Memory B cell (primary cell): ENCODE data around the gene BCL10.

ENCODE experiments used
- ATAC-seq: fragments of 150-1000 bp; cut with Tn5 transposase; 2 replicates; pipeline ENCODE4 v1.10.0; 2021; ENCODE audit warnings: low read depth, mild to moderate bottlenecking, moderate library complexity
- DNase-seq, 2 donors: peaks; one replicate each; pipeline ENCODE4 v3.0.0; 2022; ENCODE audit warnings: low spot score in 2 of 2
- H3K27ac Mint-ChIP-seq: one replicate; pipeline ENCODE4 v1.8.0; 2022; ENCODE audit warnings: mild to moderate bottlenecking, moderate library complexity, mixed read lengths
- H3K27me3 Mint-ChIP-seq: one replicate; pipeline ENCODE4 v1.8.0; 2022; ENCODE audit warnings: mixed read lengths
- H3K36me3 Mint-ChIP-seq: one replicate; pipeline ENCODE4 v1.8.0; 2022; ENCODE audit warnings: mild to moderate bottlenecking, mixed read lengths
- H3K4me1 Mint-ChIP-seq: one replicate; pipeline ENCODE4 v1.8.0; 2022; ENCODE audit warnings: mixed read lengths
- H3K4me3 Mint-ChIP-seq: one replicate; pipeline ENCODE4 v1.8.0; 2022; ENCODE audit warnings: mild to moderate bottlenecking, moderate library complexity, mixed read lengths
- H3K9me3 Mint-ChIP-seq: one replicate; pipeline ENCODE4 v1.8.0; 2022; ENCODE audit warnings: mixed read lengths

Gene BCL10

DNA sequence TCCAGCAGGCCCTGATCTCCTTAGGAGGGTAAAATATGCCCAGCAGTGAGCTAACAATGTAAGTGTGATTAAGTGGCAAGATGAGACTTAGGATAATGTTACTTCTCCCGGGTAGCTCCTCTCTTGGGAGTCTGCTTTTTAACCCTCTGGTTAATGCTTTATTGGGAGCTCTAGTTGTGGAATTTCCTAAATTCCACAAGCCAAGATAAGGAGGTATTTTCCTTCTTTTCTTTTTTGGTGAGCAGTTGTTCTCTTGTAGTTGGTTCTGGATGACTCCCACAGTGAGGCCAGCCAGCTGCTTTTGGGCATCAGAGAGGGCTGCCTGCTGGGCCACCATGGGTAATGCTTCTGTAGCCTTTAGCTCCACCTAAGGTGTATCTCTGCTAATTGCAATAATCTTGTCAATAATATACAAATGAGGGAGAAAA lies 36.2 kb downstream of the BCL10 start:
- H3K4me1 Mint-ChIP-seq, result no peaks in the 10 kb centered on the region
- no peaks in the 10 kb centered on the region for H3K9me3 Mint-ChIP-seq
- H3K4me3 Mint-ChIP-seq, result no peak overlapping the region
- no peak overlapping the region for H3K27ac Mint-ChIP-seq
- ATAC-seq, result peak; percentile 34
- no peak for DNase-seq
- H3K27me3 Mint-ChIP-seq, result peaks cover 4% of the 10 kb centered on the region
- no peaks in the 10 kb centered on the region for H3K36me3 Mint-ChIP-seq

DNA sequence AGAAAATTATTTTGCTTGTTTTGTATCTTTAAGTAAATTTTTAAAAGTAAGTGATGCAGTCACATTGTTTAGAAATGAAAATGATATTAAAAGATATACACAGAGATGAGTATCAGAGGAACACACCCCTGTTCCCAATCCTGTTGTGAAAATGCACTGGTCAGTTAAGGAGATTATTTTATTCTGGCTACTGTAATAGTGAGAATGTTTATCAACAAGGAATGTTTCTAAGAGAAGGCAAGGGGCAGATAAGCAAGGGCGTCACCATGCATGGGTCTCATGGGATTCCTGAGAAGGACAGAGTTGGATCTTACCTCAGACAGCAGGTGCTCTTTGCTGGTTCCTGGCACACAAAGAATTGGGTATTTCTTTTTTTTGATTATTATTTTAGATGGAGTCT lies 38.8 kb downstream of the BCL10 start:
- DNase-seq, result no peak
- H3K36me3 Mint-ChIP-seq, result no peaks in the 10 kb centered on the region
- H3K27ac Mint-ChIP-seq, result no peak overlapping the region
- ATAC-seq, result no peak
- H3K4me1 Mint-ChIP-seq, result no peaks in the 10 kb centered on the region
- no peak overlapping the region for H3K4me3 Mint-ChIP-seq
- peaks cover 4% of the 10 kb centered on the region for H3K27me3 Mint-ChIP-seq
- H3K9me3 Mint-ChIP-seq, result no peaks in the 10 kb centered on the region

GRCh38 chr1:85230305-85230977 lies 46.0 kb downstream of the BCL10 start:
- no peaks in the 10 kb centered on the region for H3K4me1 Mint-ChIP-seq
- no peaks in the 10 kb centered on the region for H3K9me3 Mint-ChIP-seq
- ATAC-seq (peak; percentile 49), DNase-seq (no peak)
- no peak overlapping the region for H3K27ac Mint-ChIP-seq
- no peak overlapping the region for H3K4me3 Mint-ChIP-seq
- no peaks in the 10 kb centered on the region for H3K36me3 Mint-ChIP-seq
- H3K27me3 Mint-ChIP-seq, result peaks cover 3% of the 10 kb centered on the region

- no peak for DNase-seq
- ATAC-seq, result no peak
- H3K4me1 Mint-ChIP-seq, result no peaks in the 10 kb centered on the region
- H3K4me3 Mint-ChIP-seq, result no peak overlapping the region
- peaks cover 3% of the 10 kb centered on the region for H3K27me3 Mint-ChIP-seq
- no peaks in the 10 kb centered on the region for H3K36me3 Mint-ChIP-seq
- H3K27ac Mint-ChIP-seq, result no peak overlapping the region
- no peaks in the 10 kb centered on the region for H3K9me3 Mint-ChIP-seq
Measured at GRCh38 chr1:85229574-85230097, 46.8 kb downstream of the BCL10 start.

DNA sequence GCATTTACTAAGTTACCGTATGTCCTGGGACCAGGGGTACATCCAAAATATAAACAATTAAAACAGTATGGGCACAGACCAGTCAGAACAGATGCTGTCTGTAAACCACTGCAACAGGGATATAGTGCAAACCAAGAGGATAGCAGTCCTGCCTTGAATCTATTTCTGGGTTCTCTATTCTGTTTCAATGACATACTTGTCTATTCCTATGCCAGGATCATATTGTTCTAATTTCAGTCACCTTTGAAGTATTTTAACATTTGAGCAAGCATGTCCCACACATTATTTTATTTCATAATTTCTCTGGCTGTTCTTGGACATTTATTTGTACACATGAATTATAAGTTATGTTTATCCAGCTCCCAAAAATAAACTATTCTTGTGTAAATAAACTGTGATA lies 47.5 kb downstream of the BCL10 start:
- peaks cover 3% of the 10 kb centered on the region for H3K27me3 Mint-ChIP-seq
- no peak overlapping the region for H3K4me3 Mint-ChIP-seq
- no peaks in the 10 kb centered on the region for H3K36me3 Mint-ChIP-seq
- H3K9me3 Mint-ChIP-seq, result no peaks in the 10 kb centered on the region
- H3K27ac Mint-ChIP-seq, result no peak overlapping the region
- H3K4me1 Mint-ChIP-seq, result no peaks in the 10 kb centered on the region
- ATAC-seq, result no peak
- no peak for DNase-seq

DNA sequence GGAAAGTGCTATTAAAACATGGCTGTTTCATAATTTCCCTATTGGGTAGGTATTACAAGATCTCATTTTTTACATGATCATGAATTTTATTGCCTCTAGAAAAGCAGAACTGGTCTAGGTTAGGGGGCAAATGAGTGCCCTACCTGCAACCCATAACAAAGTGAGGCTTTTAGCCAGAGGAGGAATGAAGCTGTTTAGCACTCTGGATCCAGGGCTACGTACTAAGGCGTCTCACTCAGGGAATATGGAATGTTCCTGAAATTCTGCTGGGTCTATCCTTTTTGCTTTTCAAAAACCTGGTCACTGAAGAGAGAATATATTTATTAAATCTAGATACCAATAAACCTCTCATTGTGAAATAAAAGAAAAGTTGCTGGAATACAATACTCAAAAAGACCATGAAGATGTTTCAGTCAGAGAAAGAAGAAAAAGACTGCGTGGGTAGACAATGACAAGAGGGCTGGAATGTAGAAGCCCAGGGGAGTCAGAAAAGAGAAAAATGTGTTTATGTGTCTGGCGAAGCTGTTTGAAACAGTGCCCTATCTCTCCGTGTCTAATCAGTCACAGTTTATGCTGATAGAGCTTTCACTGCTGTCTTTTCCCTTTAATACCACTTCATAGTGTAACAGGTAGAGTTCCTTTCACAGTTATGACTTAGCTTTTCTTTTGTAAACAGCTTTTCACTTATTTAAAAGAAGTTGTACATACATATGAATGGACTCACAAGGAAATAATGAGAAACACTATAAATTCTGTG lies 50.6 kb downstream of the BCL10 start:
- Mint-ChIP-seq H3K36me3 (no peaks in the 10 kb centered on the region), H3K4me1 (no peaks in the 10 kb centered on the region), H3K4me3 (no peak overlapping the region), H3K9me3 (no peaks in the 10 kb centered on the region), H3K27ac (no peak overlapping the region), H3K27me3 (peaks cover 3% of the 10 kb centered on the region)
- no peak for ATAC-seq
- DNase-seq, result no peak

GRCh38 chr1:85224734-85225623 lies 51.5 kb downstream of the BCL10 start:
- Mint-ChIP-seq H3K27ac (no peak overlapping the region), H3K36me3 (no peaks in the 10 kb centered on the region), H3K27me3 (peaks cover 7% of the 10 kb centered on the region), H3K4me3 (no peak overlapping the region), H3K9me3 (no peaks in the 10 kb centered on the region), H3K4me1 (no peaks in the 10 kb centered on the region)
- DNase-seq, result no peak
- ATAC-seq, result no peak

GRCh38 chr1:85224295-85224694 lies 52.1 kb downstream of the BCL10 start:
- H3K36me3 Mint-ChIP-seq, result no peaks in the 10 kb centered on the region
- H3K27me3 Mint-ChIP-seq, result peaks cover 9% of the 10 kb centered on the region
- H3K9me3 Mint-ChIP-seq, result no peaks in the 10 kb centered on the region
- ATAC-seq (no peak), DNase-seq (no peak)
- H3K4me1 Mint-ChIP-seq, result no peaks in the 10 kb centered on the region
- H3K4me3 Mint-ChIP-seq, result no peak overlapping the region
- H3K27ac Mint-ChIP-seq, result no peak overlapping the region

GRCh38 chr1:85223334-85223733 lies 53.1 kb downstream of the BCL10 start:
- Mint-ChIP-seq H3K27ac (no peak overlapping the region), H3K27me3 (peaks cover 10% of the 10 kb centered on the region), H3K4me1 (no peaks in the 10 kb centered on the region), H3K36me3 (no peaks in the 10 kb centered on the region), H3K9me3 (no peaks in the 10 kb centered on the region), H3K4me3 (no peak overlapping the region)
- ATAC-seq (no peak), DNase-seq (no peak)

- DNase-seq (no peak), ATAC-seq (no peak)
Measured at GRCh38 chr1:85220756-85221201, 55.7 kb downstream of the BCL10 start.

GRCh38 chr1:85219853-85220610 lies 56.4 kb downstream of the BCL10 start:
- DNase-seq (no peak), ATAC-seq (no peak)
- no peaks in the 10 kb centered on the region for H3K9me3 Mint-ChIP-seq
- peaks cover 14% of the 10 kb centered on the region for H3K27me3 Mint-ChIP-seq
- no peak overlapping the region for H3K4me3 Mint-ChIP-seq
- no peak overlapping the region for H3K27ac Mint-ChIP-seq
- no peaks in the 10 kb centered on the region for H3K4me1 Mint-ChIP-seq
- H3K36me3 Mint-ChIP-seq, result no peaks in the 10 kb centered on the region

More at GRCh38 chr1:85220756-85221201, 55.7 kb downstream of the BCL10 start:
- no peak overlapping the region for H3K27ac Mint-ChIP-seq
- H3K9me3 Mint-ChIP-seq, result no peaks in the 10 kb centered on the region
- H3K36me3 Mint-ChIP-seq, result no peaks in the 10 kb centered on the region
- H3K4me1 Mint-ChIP-seq, result no peaks in the 10 kb centered on the region
- no peak overlapping the region for H3K4me3 Mint-ChIP-seq
- peaks cover 10% of the 10 kb centered on the region for H3K27me3 Mint-ChIP-seq

- H3K27ac Mint-ChIP-seq, result no peak overlapping the region
- ATAC-seq, result no peak
- no peak for DNase-seq
- no peaks in the 10 kb centered on the region for H3K4me1 Mint-ChIP-seq
- peaks cover 15% of the 10 kb centered on the region for H3K27me3 Mint-ChIP-seq
- no peak overlapping the region for H3K4me3 Mint-ChIP-seq
- no peaks in the 10 kb centered on the region for H3K9me3 Mint-ChIP-seq
- no peaks in the 10 kb centered on the region for H3K36me3 Mint-ChIP-seq
Measured at GRCh38 chr1:85216697-85217096, 59.7 kb downstream of the BCL10 start.
